ENCODE data around the gene UPF2. TPM values are rescaled to one million over a fixed set of nuclear protein-coding genes. Genes with fewer than 3 reads are reported as not detected.
A peak's percentile ranks its signal among the peaks of the same experiment; 100 is the strongest.

The UPF2 gene
- total and polyA plus RNA-seq, 4 donors: 16.0 to 27.5 (median 22.0) TPM

GRCh38 chr10:12068449-12069269, 26.1 kb upstream of the UPF2 start, which contains the start of gene DHTKD1:
Gene DHTKD1, plus strand, starts transcription at chr10:12068954. Its CDS starts 80 bp downstream, at chr10:12069034.
- Histone ChIP-seq H3K27ac (ENCODE audit: low read depth in 1 of 2, low read length in 2 of 2) (peak within 1 kb of the TSS in 1 of 2 donors; percentile 72), H3K36me3 (ENCODE audit: control insufficient read depth in 1 of 2, insufficient read depth in 2 of 2, low read length in 1 of 2) (no peaks in the 10 kb centered on the region), H3K27me3 (ENCODE audit: control insufficient read depth in 1 of 2, insufficient read depth in 2 of 2, low read length in 1 of 2) (no peaks in the 10 kb centered on the region), H3K4me3 (ENCODE audit: low read length in 2 of 2) (peak within 1 kb of the TSS; percentile 99 to 100), H3K4me1 (ENCODE audit: control insufficient read depth in 1 of 2, insufficient read depth in 2 of 2, low read length in 2 of 2) (peaks cover 0 to 3% of the 10 kb centered on the region in 2 donors), H3K9me3 (ENCODE audit: control insufficient read depth, low read length) (no peaks in the 10 kb centered on the region)
- ATAC-seq (ENCODE audit: low FRiP score) (peak; percentile 100), DNase-seq (peak; percentile 99 to 100)
- 1 to 2% methylated on average over 59 to 66 of the region's 66 CpGs for WGBS, 2 donors
- intact Hi-C loops (cut with DNase I): loop anchor here in 1 of 2 donors (1.0 kb wide), 1 partner anchor 25 kb away; no protein-coding TSS in a partner anchor

GRCh38 chr10:12067336-12067735, 24.7 kb upstream of the UPF2 start:
- ATAC-seq (ENCODE audit: low FRiP score): no peak
- H3K9me3 ChIP-seq (ENCODE audit: control insufficient read depth, low read length): no peaks in the 10 kb centered on the region
- H3K4me1 ChIP-seq (ENCODE audit: control insufficient read depth in 1 of 2, insufficient read depth in 2 of 2, low read length in 2 of 2): peaks cover 0 to 3% of the 10 kb centered on the region in 2 donors
- intact Hi-C loops (cut with DNase I): no loop called here
- H3K4me3 ChIP-seq (ENCODE audit: low read length in 2 of 2): no peak overlapping the region
- no peak for DNase-seq
- WGBS, 2 donors: 69 to 73% methylated on average over 2 of the region's 2 CpGs
- H3K36me3 ChIP-seq (ENCODE audit: control insufficient read depth in 1 of 2, insufficient read depth in 2 of 2, low read length in 1 of 2): no peaks in the 10 kb centered on the region
- no peaks in the 10 kb centered on the region for H3K27me3 ChIP-seq (ENCODE audit: control insufficient read depth in 1 of 2, insufficient read depth in 2 of 2, low read length in 1 of 2)
- no peak overlapping the region for H3K27ac ChIP-seq (ENCODE audit: low read depth in 1 of 2, low read length in 2 of 2)

- ATAC-seq (ENCODE audit: low FRiP score) (no peak), DNase-seq (no peak)
- WGBS, 2 donors: 95% methylated on average over 3 of the region's 3 CpGs
- Histone ChIP-seq H3K27me3 (ENCODE audit: control insufficient read depth in 1 of 2, insufficient read depth in 2 of 2, low read length in 1 of 2) (no peaks in the 10 kb centered on the region), H3K36me3 (ENCODE audit: control insufficient read depth in 1 of 2, insufficient read depth in 2 of 2, low read length in 1 of 2) (no peaks in the 10 kb centered on the region), H3K4me1 (ENCODE audit: control insufficient read depth in 1 of 2, insufficient read depth in 2 of 2, low read length in 2 of 2) (no peaks in the 10 kb centered on the region), H3K9me3 (ENCODE audit: control insufficient read depth, low read length) (no peaks in the 10 kb centered on the region), H3K27ac (ENCODE audit: low read depth in 1 of 2, low read length in 2 of 2) (no peak overlapping the region), H3K4me3 (ENCODE audit: low read length in 2 of 2) (no peak overlapping the region)
- intact Hi-C loops (cut with DNase I): no loop called here
These were observed 20.8 kb upstream of the UPF2 start for GRCh38 chr10:12063483-12063818.

- Histone ChIP-seq H3K27ac (ENCODE audit: low read depth in 1 of 2, low read length in 2 of 2) (no peak overlapping the region), H3K9me3 (ENCODE audit: control insufficient read depth, low read length) (no peaks in the 10 kb centered on the region), H3K36me3 (ENCODE audit: control insufficient read depth in 1 of 2, insufficient read depth in 2 of 2, low read length in 1 of 2) (no peaks in the 10 kb centered on the region), H3K27me3 (ENCODE audit: control insufficient read depth in 1 of 2, insufficient read depth in 2 of 2, low read length in 1 of 2) (no peaks in the 10 kb centered on the region), H3K4me1 (ENCODE audit: control insufficient read depth in 1 of 2, insufficient read depth in 2 of 2, low read length in 2 of 2) (no peaks in the 10 kb centered on the region), H3K4me3 (ENCODE audit: low read length in 2 of 2) (no peak overlapping the region)
- 73 to 80% methylated on average over 14 of the region's 14 CpGs for WGBS, 2 donors
- intact Hi-C loops (cut with DNase I): no loop called here
- ATAC-seq (ENCODE audit: low FRiP score): no peak
- DNase-seq: no peak
These were observed 20.3 kb upstream of the UPF2 start for GRCh38 chr10:12062754-12063482.

- no peaks in the 10 kb centered on the region for H3K36me3 ChIP-seq (ENCODE audit: control insufficient read depth in 1 of 2, insufficient read depth in 2 of 2, low read length in 1 of 2)
- no peaks in the 10 kb centered on the region for H3K4me1 ChIP-seq (ENCODE audit: control insufficient read depth in 1 of 2, insufficient read depth in 2 of 2, low read length in 2 of 2)
- ATAC-seq (ENCODE audit: low FRiP score): no peak
- no peak for DNase-seq
- intact Hi-C loops (cut with DNase I): no loop called here
- no peak overlapping the region for H3K4me3 ChIP-seq (ENCODE audit: low read length in 2 of 2)
- H3K9me3 ChIP-seq (ENCODE audit: control insufficient read depth, low read length): no peaks in the 10 kb centered on the region
- 74 to 88% methylated on average over 4 of the region's 4 CpGs for WGBS, 2 donors
- H3K27me3 ChIP-seq (ENCODE audit: control insufficient read depth in 1 of 2, insufficient read depth in 2 of 2, low read length in 1 of 2): no peaks in the 10 kb centered on the region
- H3K27ac ChIP-seq (ENCODE audit: low read depth in 1 of 2, low read length in 2 of 2): no peak overlapping the region
These were observed 18.5 kb upstream of the UPF2 start for GRCh38 chr10:12061124-12061523.

- no peaks in the 10 kb centered on the region for H3K9me3 ChIP-seq (ENCODE audit: control insufficient read depth, low read length)
- WGBS, 2 donors: 44 to 51% methylated on average over 4 of the region's 4 CpGs
- intact Hi-C loops (cut with DNase I): no loop called here
- H3K4me3 ChIP-seq (ENCODE audit: low read length in 2 of 2): no peak overlapping the region
- H3K27ac ChIP-seq (ENCODE audit: low read depth in 1 of 2, low read length in 2 of 2): no peak overlapping the region
- H3K27me3 ChIP-seq (ENCODE audit: control insufficient read depth in 1 of 2, insufficient read depth in 2 of 2, low read length in 1 of 2): no peaks in the 10 kb centered on the region
- DNase-seq: no peak
- no peaks in the 10 kb centered on the region for H3K4me1 ChIP-seq (ENCODE audit: control insufficient read depth in 1 of 2, insufficient read depth in 2 of 2, low read length in 2 of 2)
- H3K36me3 ChIP-seq (ENCODE audit: control insufficient read depth in 1 of 2, insufficient read depth in 2 of 2, low read length in 1 of 2): no peaks in the 10 kb centered on the region
- ATAC-seq (ENCODE audit: low FRiP score): no peak
These were observed 14.1 kb upstream of the UPF2 start for GRCh38 chr10:12056748-12057147.

- Histone ChIP-seq H3K27me3 (ENCODE audit: control insufficient read depth in 1 of 2, insufficient read depth in 2 of 2, low read length in 1 of 2) (no peaks in the 10 kb centered on the region), H3K4me1 (ENCODE audit: control insufficient read depth in 1 of 2, insufficient read depth in 2 of 2, low read length in 2 of 2) (no peaks in the 10 kb centered on the region), H3K4me3 (ENCODE audit: low read length in 2 of 2) (no peak overlapping the region), H3K27ac (ENCODE audit: low read depth in 1 of 2, low read length in 2 of 2) (no peak overlapping the region), H3K36me3 (ENCODE audit: control insufficient read depth in 1 of 2, insufficient read depth in 2 of 2, low read length in 1 of 2) (no peaks in the 10 kb centered on the region), H3K9me3 (ENCODE audit: control insufficient read depth, low read length) (no peaks in the 10 kb centered on the region)
- no peak for ATAC-seq (ENCODE audit: low FRiP score)
- no peak for DNase-seq
- intact Hi-C loops (cut with DNase I): no loop called here
- WGBS, 2 donors: 81 to 85% methylated on average over 5 of the region's 5 CpGs
These were observed 13.1 kb upstream of the UPF2 start for GRCh38 chr10:12055732-12056131.

- Histone ChIP-seq H3K27ac (ENCODE audit: low read depth in 1 of 2, low read length in 2 of 2) (no peak overlapping the region), H3K36me3 (ENCODE audit: control insufficient read depth in 1 of 2, insufficient read depth in 2 of 2, low read length in 1 of 2) (no peaks in the 10 kb centered on the region), H3K27me3 (ENCODE audit: control insufficient read depth in 1 of 2, insufficient read depth in 2 of 2, low read length in 1 of 2) (no peaks in the 10 kb centered on the region), H3K9me3 (ENCODE audit: control insufficient read depth, low read length) (no peaks in the 10 kb centered on the region), H3K4me1 (ENCODE audit: control insufficient read depth in 1 of 2, insufficient read depth in 2 of 2, low read length in 2 of 2) (no peaks in the 10 kb centered on the region), H3K4me3 (ENCODE audit: low read length in 2 of 2) (no peak overlapping the region)
- DNase-seq (no peak), ATAC-seq (ENCODE audit: low FRiP score) (no peak)
- intact Hi-C loops (cut with DNase I): no loop called here
- WGBS, 2 donors: 78 to 79% methylated on average over 4 of the region's 4 CpGs
These were observed 8.6 kb upstream of the UPF2 start for GRCh38 chr10:12051241-12051640.

GRCh38 chr10:12050528-12050927, 7.9 kb upstream of the UPF2 start:
- Histone ChIP-seq H3K4me3 (ENCODE audit: low read length in 2 of 2) (no peak overlapping the region), H3K36me3 (ENCODE audit: control insufficient read depth in 1 of 2, insufficient read depth in 2 of 2, low read length in 1 of 2) (no peaks in the 10 kb centered on the region), H3K4me1 (ENCODE audit: control insufficient read depth in 1 of 2, insufficient read depth in 2 of 2, low read length in 2 of 2) (no peaks in the 10 kb centered on the region), H3K9me3 (ENCODE audit: control insufficient read depth, low read length) (no peaks in the 10 kb centered on the region), H3K27ac (ENCODE audit: low read depth in 1 of 2, low read length in 2 of 2) (no peak overlapping the region), H3K27me3 (ENCODE audit: control insufficient read depth in 1 of 2, insufficient read depth in 2 of 2, low read length in 1 of 2) (no peaks in the 10 kb centered on the region)
- DNase-seq: no peak
- ATAC-seq (ENCODE audit: low FRiP score): no peak
- intact Hi-C loops (cut with DNase I): no loop called here

All from aorta (tissue), 5 donors.